CD4-positive, CD25-positive, alpha-beta regulatory T cell (primary cell): ENCODE data around the gene SEC14L1. TPM values are rescaled to one million over a fixed set of nuclear protein-coding genes. Genes with fewer than 3 reads are reported as not detected.

ENCODE experiments used
- ATAC-seq, 2 donors: fragments of 150-1000 bp; cut with Tn5 transposase; one replicate each; pipeline ENCODE4 v1.10.0; 2021; ENCODE audit warnings: low read depth in 2 of 2, moderate number of reproducible peaks in 2 of 2, moderate library complexity in 1 of 2
- DNase-seq, 3 donors: peaks; one replicate each; pipeline versions ENCODE4 v3.0.0 to v3.0.0-alpha.2; 2012 to 2022; ENCODE audit warnings: mixed read lengths in 1 of 3
- H3K27ac ChIP-seq: one replicate; pipeline ENCODE4 v1.7.0; 2013; ENCODE audit warnings: mild to moderate bottlenecking, low read length; ENCODE audit not compliant: insufficient read depth, poor library complexity, severe bottlenecking
- H3K27me3 ChIP-seq: one replicate; pipeline ENCODE4 v1.7.0; 2013; ENCODE audit warnings: low read length; ENCODE audit not compliant: control insufficient read depth, insufficient read depth
- H3K36me3 ChIP-seq: one replicate; pipeline ENCODE4 v1.7.0; 2013; ENCODE audit warnings: mild to moderate bottlenecking, low read length, moderate library complexity; ENCODE audit not compliant: control insufficient read depth, insufficient read depth
- H3K4me1 ChIP-seq: 2 replicates; pipeline ENCODE4 v1.7.0; 2013; ENCODE audit warnings: mild to moderate bottlenecking, low read length; ENCODE audit not compliant: insufficient read depth, control insufficient read depth, poor library complexity, severe bottlenecking
- H3K4me3 ChIP-seq: one replicate; pipeline ENCODE4 v1.7.0; 2013; ENCODE audit warnings: low read depth, mild to moderate bottlenecking, low read length, moderate library complexity
- H3K9me3 ChIP-seq, 2 experiments: 1 replicate in 1 of 2; 2 replicates in 1 of 2; pipeline ENCODE4 v1.7.0; 2013; ENCODE audit warnings: low read length in 2 of 2, mild to moderate bottlenecking in 1 of 2, moderate library complexity in 1 of 2; ENCODE audit not compliant: control insufficient read depth in 2 of 2
- H3K27ac Mint-ChIP-seq, 3 donors: one replicate each; pipeline ENCODE4 v1.8.0; 2020 to 2022; ENCODE audit warnings: mild to moderate bottlenecking in 3 of 3, mixed read lengths in 3 of 3, moderate library complexity in 2 of 3
- H3K27me3 Mint-ChIP-seq: one replicate; pipeline ENCODE4 v1.8.0; 2022; ENCODE audit warnings: mild to moderate bottlenecking, mixed read lengths
- H3K36me3 Mint-ChIP-seq: one replicate; pipeline ENCODE4 v1.8.0; 2020; ENCODE audit warnings: mixed read lengths
- H3K4me1 Mint-ChIP-seq, 4 donors: one replicate each; pipeline ENCODE4 v1.8.0; 2020 to 2022; ENCODE audit warnings: mixed read lengths in 4 of 4, mild to moderate bottlenecking in 1 of 4
- H3K4me3 Mint-ChIP-seq, 4 donors: one replicate each; pipeline ENCODE4 v1.8.0; 2020 to 2022; ENCODE audit warnings: mild to moderate bottlenecking in 4 of 4, mixed read lengths in 4 of 4, moderate library complexity in 3 of 4
- H3K9me3 Mint-ChIP-seq, 7 donors: one replicate each; pipeline ENCODE4 v1.8.0; 2020 to 2022; ENCODE audit warnings: mixed read lengths in 7 of 7, mild to moderate bottlenecking in 3 of 7, moderate library complexity in 2 of 7
- polyA plus RNA-seq, 4 donors: library from polyadenylated mRNA; unstranded; fragments of 300-500 nt; fragmentation: Illumina TruSeq; gene quantifications; one replicate each; pipeline ENCODE4 v1.2.3, GENCODE V29; 2021
- total RNA-seq: library from RNA; stranded (reverse); gene quantifications from one replicate; pipeline ENCODE4 v1.2.3, GENCODE V29; 2022

Gene SEC14L1
- total and polyA plus RNA-seq, 5 donors from 2014 or later, result 13.2 to 143 (median 20.5) TPM

GRCh38 chr17:77213778-77214132 lies 73.0 kb downstream of the SEC14L1 start:
- Histone ChIP-seq H3K4me1 (no peaks in the 10 kb centered on the region), H3K9me3 (no peaks in the 10 kb centered on the region), H3K36me3 (peaks cover 81% of the 10 kb centered on the region), H3K27me3 (no peaks in the 10 kb centered on the region), H3K4me3 (no peak overlapping the region), H3K27ac (no peak overlapping the region)
- H3K27me3 Mint-ChIP-seq, result no peaks in the 10 kb centered on the region
- peaks cover 47% of the 10 kb centered on the region for H3K36me3 Mint-ChIP-seq
- H3K4me3 Mint-ChIP-seq, result no peak overlapping the region
- peaks cover 0 to 5% (median 0%) of the 10 kb centered on the region in 4 donors for H3K4me1 Mint-ChIP-seq
- H3K9me3 Mint-ChIP-seq, result no peaks in the 10 kb centered on the region
- ATAC-seq (no peak), DNase-seq (no peak)
- no peak overlapping the region for H3K27ac Mint-ChIP-seq

- Mint-ChIP-seq H3K4me1 (peaks cover 0 to 5% (median 0%) of the 10 kb centered on the region in 4 donors), H3K36me3 (peaks cover 45% of the 10 kb centered on the region), H3K27me3 (no peaks in the 10 kb centered on the region), H3K9me3 (no peaks in the 10 kb centered on the region), H3K27ac (no peak overlapping the region), H3K4me3 (no peak overlapping the region)
- H3K27me3 ChIP-seq, result no peaks in the 10 kb centered on the region
- no peaks in the 10 kb centered on the region for H3K9me3 ChIP-seq
- no peaks in the 10 kb centered on the region for H3K4me1 ChIP-seq
- no peak overlapping the region for H3K4me3 ChIP-seq
- DNase-seq, result no peak
- peaks cover 75% of the 10 kb centered on the region for H3K36me3 ChIP-seq
- H3K27ac ChIP-seq, result no peak overlapping the region
- no peak for ATAC-seq
Measured at GRCh38 chr17:77214328-77214727, 73.6 kb downstream of the SEC14L1 start.

GRCh38 chr17:77214743-77215142 lies 74.0 kb downstream of the SEC14L1 start:
- Mint-ChIP-seq H3K27me3 (no peaks in the 10 kb centered on the region), H3K36me3 (peaks cover 42% of the 10 kb centered on the region), H3K9me3 (no peaks in the 10 kb centered on the region), H3K4me3 (no peak overlapping the region), H3K27ac (no peak overlapping the region), H3K4me1 (peaks cover 0 to 5% (median 0%) of the 10 kb centered on the region in 4 donors)
- Histone ChIP-seq H3K27ac (no peak overlapping the region), H3K4me3 (no peak overlapping the region), H3K4me1 (no peaks in the 10 kb centered on the region), H3K36me3 (peaks cover 71% of the 10 kb centered on the region), H3K9me3 (no peaks in the 10 kb centered on the region), H3K27me3 (no peaks in the 10 kb centered on the region)
- DNase-seq (peak in 1 of 3 donors; percentile 47), ATAC-seq (peak in 1 of 2 donors; percentile 37)

- Mint-ChIP-seq H3K9me3 (no peaks in the 10 kb centered on the region), H3K27me3 (no peaks in the 10 kb centered on the region), H3K27ac (no peak overlapping the region), H3K4me3 (no peak overlapping the region), H3K36me3 (peaks cover 37% of the 10 kb centered on the region), H3K4me1 (peaks cover 0 to 5% (median 0%) of the 10 kb centered on the region in 4 donors)
- no peak overlapping the region for H3K4me3 ChIP-seq
- H3K36me3 ChIP-seq, result peaks cover 68% of the 10 kb centered on the region
- DNase-seq (no peak), ATAC-seq (no peak)
- H3K27ac ChIP-seq, result no peak overlapping the region
- no peaks in the 10 kb centered on the region for H3K9me3 ChIP-seq
- H3K27me3 ChIP-seq, result no peaks in the 10 kb centered on the region
- H3K4me1 ChIP-seq, result no peaks in the 10 kb centered on the region
Measured at GRCh38 chr17:77215281-77215680, 74.5 kb downstream of the SEC14L1 start.

GRCh38 chr17:77216486-77216885 lies 75.7 kb downstream of the SEC14L1 start:
- Mint-ChIP-seq H3K9me3 (no peaks in the 10 kb centered on the region), H3K27ac (peak overlapping the region in 1 of 3 donors; percentile 50), H3K4me1 (peaks cover 0 to 5% (median 0%) of the 10 kb centered on the region in 4 donors), H3K27me3 (no peaks in the 10 kb centered on the region), H3K36me3 (peaks cover 28% of the 10 kb centered on the region), H3K4me3 (no peak overlapping the region)
- ATAC-seq (no peak), DNase-seq (no peak)
- Histone ChIP-seq H3K4me3 (no peak overlapping the region), H3K36me3 (peaks cover 57% of the 10 kb centered on the region), H3K27ac (no peak overlapping the region), H3K9me3 (no peaks in the 10 kb centered on the region), H3K4me1 (no peaks in the 10 kb centered on the region), H3K27me3 (no peaks in the 10 kb centered on the region)

GRCh38 chr17:77217123-77217522 lies 76.4 kb downstream of the SEC14L1 start:
- no peak for ATAC-seq
- Histone ChIP-seq H3K27me3 (no peaks in the 10 kb centered on the region), H3K9me3 (no peaks in the 10 kb centered on the region), H3K4me3 (no peak overlapping the region), H3K36me3 (peaks cover 51% of the 10 kb centered on the region), H3K4me1 (no peaks in the 10 kb centered on the region), H3K27ac (no peak overlapping the region)
- Mint-ChIP-seq H3K27ac (no peak overlapping the region), H3K4me3 (no peak overlapping the region), H3K4me1 (peaks cover 0 to 5% (median 0%) of the 10 kb centered on the region in 4 donors), H3K9me3 (no peaks in the 10 kb centered on the region), H3K36me3 (peaks cover 21% of the 10 kb centered on the region), H3K27me3 (no peaks in the 10 kb centered on the region)
- DNase-seq, result no peak

GRCh38 chr17:77217566-77217965 lies 76.8 kb downstream of the SEC14L1 start:
- Mint-ChIP-seq H3K4me3 (no peak overlapping the region), H3K27ac (no peak overlapping the region), H3K27me3 (no peaks in the 10 kb centered on the region), H3K36me3 (peaks cover 18% of the 10 kb centered on the region), H3K9me3 (no peaks in the 10 kb centered on the region), H3K4me1 (peaks cover 0 to 5% (median 0%) of the 10 kb centered on the region in 4 donors)
- no peak overlapping the region for H3K4me3 ChIP-seq
- DNase-seq (no peak), ATAC-seq (no peak)
- peaks cover 46% of the 10 kb centered on the region for H3K36me3 ChIP-seq
- no peaks in the 10 kb centered on the region for H3K9me3 ChIP-seq
- H3K4me1 ChIP-seq, result no peaks in the 10 kb centered on the region
- H3K27me3 ChIP-seq, result no peaks in the 10 kb centered on the region
- H3K27ac ChIP-seq, result no peak overlapping the region

- no peaks in the 10 kb centered on the region for H3K4me1 ChIP-seq
- no peak for DNase-seq
- H3K27ac Mint-ChIP-seq, result peak overlapping the region in 2 of 3 donors; percentile 60 to 64
- no peak overlapping the region for H3K27ac ChIP-seq
- no peak overlapping the region for H3K4me3 ChIP-seq
- peaks cover 33% of the 10 kb centered on the region for H3K36me3 ChIP-seq
- H3K4me1 Mint-ChIP-seq, result peaks cover 0 to 5% (median 0%) of the 10 kb centered on the region in 4 donors
- H3K4me3 Mint-ChIP-seq, result no peak overlapping the region
- H3K9me3 ChIP-seq, result no peaks in the 10 kb centered on the region
- H3K27me3 ChIP-seq, result no peaks in the 10 kb centered on the region
- peaks cover 16% of the 10 kb centered on the region for H3K36me3 Mint-ChIP-seq
- H3K9me3 Mint-ChIP-seq, result no peaks in the 10 kb centered on the region
- no peak for ATAC-seq
- H3K27me3 Mint-ChIP-seq, result no peaks in the 10 kb centered on the region
Measured at GRCh38 chr17:77218902-77219301, 78.1 kb downstream of the SEC14L1 start.
